Colonic mucosa (tissue), 4 donors: ENCODE data around the gene CADM1. TPM values are rescaled to one million over a fixed set of nuclear protein-coding genes. Genes with fewer than 3 reads are reported as not detected.

Experiments used
- DNase-seq: peaks from one replicate; pipeline ENCODE4 v3.0.0-alpha.2; 2020
- H3K27ac ChIP-seq: fragments of 200-600 bp; one replicate; pipeline ENCODE4 v1.8.0; 2021
- H3K27me3 ChIP-seq: fragments of 200-600 bp; one replicate; pipeline ENCODE4 v1.8.0; 2021
- H3K36me3 ChIP-seq: fragments of 200-600 bp; one replicate; pipeline ENCODE4 v1.8.0; 2021
- H3K4me1 ChIP-seq: fragments of 200-600 bp; one replicate; pipeline ENCODE4 v1.8.0; 2021; ENCODE audit warnings: mild to moderate bottlenecking
- H3K4me3 ChIP-seq: fragments of 200-600 bp; one replicate; pipeline ENCODE4 v1.8.0; 2021
- H3K9ac ChIP-seq, 2 donors: one replicate each; pipeline ENCODE4 v1.7.0; 2013; ENCODE audit warnings: control low read depth in 2 of 2, low read depth in 2 of 2, low read length in 2 of 2
- H3K9me3 ChIP-seq: fragments of 200-600 bp; one replicate; pipeline ENCODE4 v1.8.0; 2021
- intact Hi-C: fragments of 100-400 bp; cut with DNase I; formaldehyde crosslinking; loops from one replicate; pipeline ENCODE4 v1.14.1; 2022
- total RNA-seq, 2 donors: library from RNA; stranded (reverse); fragmentation: NEBNext Ultra II Directional in 1 of 2; extraction: Animal tissue kit (Norgen Biotek cat#: 25700) in 1 of 2; gene quantifications; one replicate each; pipeline ENCODE4 v1.2.1, GENCODE V29; 2021
- TF ChIP-seq, protein P1 (sequence below): fragments of 200-600 bp; IDR thresholded peaks from one replicate; pipeline ENCODE4 v1.8.0; 2022; ENCODE audit warnings: antibody characterized with exemption, mild to moderate bottlenecking
- donor health status: healthy.
- donor health status: DM: no; HTN: no; CAD: no.
- donor health status: DM: no; HTN: no; CAD: no.

The CADM1 gene
- total RNA-seq, 2 donors from 2014 or later, result 5.2 to 6.4 TPM

DNA sequence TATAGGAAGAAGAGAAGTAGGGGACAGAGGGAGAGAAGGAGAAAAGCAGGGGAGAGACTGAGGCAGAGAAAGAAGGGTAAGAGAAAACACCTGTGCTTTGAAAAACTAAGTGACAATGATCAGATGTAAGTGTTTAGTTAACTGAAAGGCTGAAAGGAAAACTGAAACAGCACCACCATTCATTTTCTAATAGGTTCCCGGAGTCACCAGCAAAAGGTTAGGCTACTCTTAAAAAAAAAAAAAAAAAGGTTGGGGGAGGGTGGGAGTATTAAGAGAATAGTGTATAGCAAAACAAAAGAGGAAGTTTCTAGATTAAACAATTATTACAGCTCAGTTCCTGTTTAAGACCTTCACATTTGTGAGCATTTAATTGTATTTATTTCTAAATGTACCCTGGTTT lies 113.8 kb downstream of the CADM1 start:
- DNase-seq, result no peak
- H3K27ac ChIP-seq, result no peak overlapping the region
- no peak overlapping the region for H3K9ac ChIP-seq
- no peaks in the 10 kb centered on the region for H3K27me3 ChIP-seq
- no peaks in the 10 kb centered on the region for H3K9me3 ChIP-seq
- intact Hi-C loops, result no loop called here
- H3K4me3 ChIP-seq, result no peak overlapping the region
- TF ChIP-seq, protein P1, sequence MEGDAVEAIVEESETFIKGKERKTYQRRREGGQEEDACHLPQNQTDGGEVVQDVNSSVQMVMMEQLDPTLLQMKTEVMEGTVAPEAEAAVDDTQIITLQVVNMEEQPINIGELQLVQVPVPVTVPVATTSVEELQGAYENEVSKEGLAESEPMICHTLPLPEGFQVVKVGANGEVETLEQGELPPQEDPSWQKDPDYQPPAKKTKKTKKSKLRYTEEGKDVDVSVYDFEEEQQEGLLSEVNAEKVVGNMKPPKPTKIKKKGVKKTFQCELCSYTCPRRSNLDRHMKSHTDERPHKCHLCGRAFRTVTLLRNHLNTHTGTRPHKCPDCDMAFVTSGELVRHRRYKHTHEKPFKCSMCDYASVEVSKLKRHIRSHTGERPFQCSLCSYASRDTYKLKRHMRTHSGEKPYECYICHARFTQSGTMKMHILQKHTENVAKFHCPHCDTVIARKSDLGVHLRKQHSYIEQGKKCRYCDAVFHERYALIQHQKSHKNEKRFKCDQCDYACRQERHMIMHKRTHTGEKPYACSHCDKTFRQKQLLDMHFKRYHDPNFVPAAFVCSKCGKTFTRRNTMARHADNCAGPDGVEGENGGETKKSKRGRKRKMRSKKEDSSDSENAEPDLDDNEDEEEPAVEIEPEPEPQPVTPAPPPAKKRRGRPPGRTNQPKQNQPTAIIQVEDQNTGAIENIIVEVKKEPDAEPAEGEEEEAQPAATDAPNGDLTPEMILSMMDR, result no peak
- H3K36me3 ChIP-seq, result no peaks in the 10 kb centered on the region
- H3K4me1 ChIP-seq, result no peaks in the 10 kb centered on the region

DNA sequence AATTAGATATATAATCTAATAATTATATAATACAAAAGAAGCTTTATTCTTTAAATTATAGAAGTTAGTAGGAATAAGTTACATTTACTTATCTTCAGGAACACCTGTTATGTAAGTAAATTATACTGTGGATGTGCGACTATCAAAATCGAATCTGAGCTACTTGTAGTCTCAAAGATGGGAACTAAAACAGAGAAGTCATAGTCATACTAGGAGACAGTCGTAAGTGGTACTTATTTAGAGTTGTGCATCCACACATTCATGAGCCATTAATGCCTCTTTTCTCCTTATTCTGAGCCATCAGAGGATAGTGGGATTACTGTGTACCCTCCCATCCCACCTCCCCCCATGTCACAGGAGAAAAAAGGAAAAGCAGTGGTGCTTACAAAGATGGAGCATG lies 114.4 kb downstream of the CADM1 start:
- Histone ChIP-seq H3K9me3 (no peaks in the 10 kb centered on the region), H3K4me3 (no peak overlapping the region), H3K27ac (no peak overlapping the region), H3K27me3 (no peaks in the 10 kb centered on the region), H3K36me3 (no peaks in the 10 kb centered on the region), H3K9ac (no peak overlapping the region), H3K4me1 (no peaks in the 10 kb centered on the region)
- intact Hi-C loops, result no loop called here
- TF ChIP-seq, protein P1, result no peak
- DNase-seq, result no peak

DNA sequence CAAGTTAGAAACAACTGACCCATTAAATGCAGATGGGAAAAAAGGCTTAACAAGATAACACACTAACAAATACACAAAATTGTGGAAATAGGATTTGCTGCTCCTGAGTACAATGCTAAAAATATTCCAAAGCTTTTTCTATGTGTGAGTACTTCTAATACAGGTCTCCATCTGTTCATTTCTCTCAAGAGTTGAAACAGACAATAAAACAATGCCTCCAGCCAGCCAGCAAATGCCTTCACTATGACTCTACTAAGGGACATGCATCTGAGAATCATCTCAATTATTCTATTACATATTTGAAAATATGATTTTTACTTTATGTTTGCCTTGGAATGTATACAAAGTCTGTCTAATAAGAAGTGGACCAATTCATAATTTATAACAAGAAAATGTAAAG lies 119.0 kb downstream of the CADM1 start:
- TF ChIP-seq, protein P1, result no peak
- intact Hi-C loops, result no loop called here
- no peak for DNase-seq
- H3K36me3 ChIP-seq, result no peaks in the 10 kb centered on the region
- H3K27me3 ChIP-seq, result no peaks in the 10 kb centered on the region
- no peaks in the 10 kb centered on the region for H3K9me3 ChIP-seq
- H3K27ac ChIP-seq, result no peak overlapping the region
- H3K9ac ChIP-seq, result no peak overlapping the region
- no peaks in the 10 kb centered on the region for H3K4me1 ChIP-seq
- H3K4me3 ChIP-seq, result no peak overlapping the region

DNA sequence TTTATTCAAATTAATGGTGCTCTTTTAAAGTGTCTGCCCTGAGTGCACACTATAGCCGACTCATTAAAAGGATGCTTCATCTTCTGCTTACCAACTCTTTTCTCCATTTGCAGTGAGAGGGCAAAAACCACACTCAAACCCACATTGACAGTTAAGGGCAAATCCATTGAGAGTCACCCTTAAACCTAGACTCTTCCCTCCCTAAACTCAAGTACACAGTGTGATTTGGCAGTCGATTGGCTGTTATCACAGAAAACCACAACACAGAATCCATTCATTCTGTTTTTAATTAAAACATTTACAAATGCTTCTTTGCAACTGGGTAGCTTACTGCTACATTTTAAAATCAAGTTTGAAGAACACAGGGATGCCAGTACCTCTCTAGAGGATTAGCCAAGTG lies 120.0 kb downstream of the CADM1 start:
- no peaks in the 10 kb centered on the region for H3K9me3 ChIP-seq
- intact Hi-C loops, result no loop called here
- H3K4me3 ChIP-seq, result no peak overlapping the region
- TF ChIP-seq, protein P1, result no peak
- no peaks in the 10 kb centered on the region for H3K27me3 ChIP-seq
- H3K27ac ChIP-seq, result no peak overlapping the region
- no peaks in the 10 kb centered on the region for H3K36me3 ChIP-seq
- no peak overlapping the region for H3K9ac ChIP-seq
- no peaks in the 10 kb centered on the region for H3K4me1 ChIP-seq
- DNase-seq, result no peak

DNA sequence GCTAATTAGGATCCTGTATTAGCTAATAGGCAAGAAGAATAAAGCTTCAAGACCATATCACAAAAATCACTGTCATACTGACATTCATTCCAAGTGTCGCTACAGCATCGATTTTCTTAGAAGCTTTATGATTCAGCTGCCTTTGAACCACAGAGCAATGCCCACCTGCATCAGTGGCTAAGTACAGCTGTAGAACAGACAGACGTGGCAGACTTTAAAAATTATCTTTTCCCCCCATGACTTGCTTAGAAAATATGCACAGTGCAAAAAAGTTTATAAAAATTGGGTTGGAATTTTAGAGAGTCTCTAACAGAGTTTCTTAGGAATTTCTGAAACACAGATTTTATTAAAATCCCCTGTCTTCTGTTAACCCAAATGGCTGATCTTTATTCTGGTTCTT lies 120.8 kb downstream of the CADM1 start:
- no peaks in the 10 kb centered on the region for H3K4me1 ChIP-seq
- TF ChIP-seq, protein P1, result no peak
- DNase-seq, result no peak
- H3K9ac ChIP-seq, result no peak overlapping the region
- no peaks in the 10 kb centered on the region for H3K9me3 ChIP-seq
- H3K27me3 ChIP-seq, result no peaks in the 10 kb centered on the region
- no peak overlapping the region for H3K4me3 ChIP-seq
- H3K27ac ChIP-seq, result no peak overlapping the region
- intact Hi-C loops, result no loop called here
- no peaks in the 10 kb centered on the region for H3K36me3 ChIP-seq

DNA sequence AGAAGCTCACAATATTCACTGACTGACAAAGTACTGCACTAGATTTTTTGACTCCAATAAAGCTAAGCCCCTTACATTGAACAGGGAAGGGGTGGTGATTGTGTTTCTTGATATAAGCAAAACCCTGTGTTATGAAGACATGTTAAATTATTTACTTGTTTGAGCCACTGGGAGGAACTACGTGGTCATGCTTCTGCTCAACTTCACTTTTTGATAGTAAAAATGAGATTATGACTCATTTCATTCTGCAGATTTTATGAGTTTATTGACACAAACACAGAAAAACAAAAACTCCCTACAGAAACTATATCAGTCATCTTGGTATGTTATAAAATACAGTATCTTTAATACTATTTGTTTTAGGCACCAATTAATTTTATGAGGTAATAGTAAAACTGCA lies 124.7 kb downstream of the CADM1 start:
- DNase-seq, result no peak
- H3K36me3 ChIP-seq, result no peaks in the 10 kb centered on the region
- no peak overlapping the region for H3K27ac ChIP-seq
- H3K9ac ChIP-seq, result no peak overlapping the region
- H3K4me1 ChIP-seq, result no peaks in the 10 kb centered on the region
- intact Hi-C loops, result no loop called here
- H3K4me3 ChIP-seq, result no peak overlapping the region
- H3K9me3 ChIP-seq, result no peaks in the 10 kb centered on the region
- TF ChIP-seq, protein P1, result no peak
- no peaks in the 10 kb centered on the region for H3K27me3 ChIP-seq
